Endothelial cell of umbilical vein (primary cell): Measurements from ENCODE around the gene C14orf93. TPM values are rescaled to one million over a fixed set of nuclear protein-coding genes. Genes with fewer than 3 reads are reported as not detected.

Experiments
- BruUV-seq: library from RNA; stranded (reverse); fragments of 400-500 nt; replicated peaks from 2 replicates; lab custom pipeline; 2021; lab: Mats Ljungman, UMichigan
- CTCF ChIA-PET: fragments of 300-600, 350-600 bp; sonication (Branson Sonifier 250); formaldehyde crosslinking; loops from one replicate; lab custom pipeline; 2021; ENCODE audit warnings: antibody characterized with exemption, inconsistent platforms; lab: Charles Lee
- POLR2A ChIA-PET: fragments of 300-600, 350-600 bp; sonication (Branson Sonifier 250); formaldehyde crosslinking; loops from one replicate; lab custom pipeline; 2021; ENCODE audit warnings: antibody characterized with exemption, inconsistent platforms; lab: Charles Lee
- DNase-seq: peaks from one replicate; pipeline ENCODE4 v3.0.0-alpha.2; 2011; ENCODE audit warnings: low read depth, low spot score
- FAIRE-seq: peaks from 2 replicates; lab custom pipeline; 2011; peaks lifted over from hg19 to GRCh38; lab: Jason Lieb, UNC
- H2AFZ ChIP-seq: 2 replicates; pipeline ENCODE4 v1.6.0; 2012; ENCODE audit warnings: low read depth, low read length, control low read depth, inconsistent platforms
- H3K27ac ChIP-seq: 2 replicates; pipeline ENCODE4 v1.5.1; 2011; ENCODE audit warnings: low read depth, mild to moderate bottlenecking, control low read depth, low read length, moderate library complexity; ENCODE audit not compliant: insufficient read depth
- H3K27me3 ChIP-seq, 2 experiments: 2 replicates each; pipeline versions ENCODE4 v1.6.0 to v1.6.1; 2011; ENCODE audit warnings: low read length in 2 of 2, mixed read lengths in 1 of 2; ENCODE audit not compliant: control insufficient read depth in 2 of 2, insufficient read depth in 2 of 2
- H3K36me3 ChIP-seq, 2 experiments: 2 replicates in 1 of 2; 3 replicates in 1 of 2; pipeline ENCODE4 v1.5.1; 2011; ENCODE audit warnings: low read length in 2 of 2, mild to moderate bottlenecking in 1 of 2, moderate library complexity in 1 of 2; ENCODE audit not compliant: control insufficient read depth in 2 of 2, insufficient read depth in 2 of 2; ENCODE audit errors: extremely low read depth in 1 of 2
- H3K4me1 ChIP-seq: 3 replicates; pipeline ENCODE4 v1.5.1; 2011; ENCODE audit warnings: mild to moderate bottlenecking, low read length; ENCODE audit not compliant: control insufficient read depth, insufficient read depth; ENCODE audit errors: extremely low read depth
- H3K4me2 ChIP-seq: 2 replicates; pipeline ENCODE4 v1.6.1; 2011; ENCODE audit warnings: low read length, control low read depth, mixed read lengths; ENCODE audit not compliant: insufficient read depth
- H3K4me3 ChIP-seq, 3 experiments: fragments of 200-600 bp in 1 of 3; sonication (generic), shearing (Covaris generic) in 1 of 3; replicated peaks in 1 of 3; 2 replicates each; pipeline ENCODE4 v1.5.1; 2011 to 2016; ENCODE audit warnings: control low read depth in 3 of 3, low read length in 3 of 3, mild to moderate bottlenecking in 2 of 3, inconsistent platforms in 1 of 3, low read depth in 1 of 3, moderate library complexity in 1 of 3; ENCODE audit not compliant: insufficient read depth in 1 of 3
- H3K79me2 ChIP-seq: 2 replicates; pipeline ENCODE4 v1.6.0; 2012; ENCODE audit warnings: low read length, inconsistent platforms; ENCODE audit not compliant: control insufficient read depth, insufficient read depth
- H3K9ac ChIP-seq: replicated peaks from 2 replicates; pipeline ENCODE3; 2011; ENCODE audit warnings: low read length, control low read depth; ENCODE audit not compliant: insufficient read depth; ENCODE audit errors: extremely low read depth
- H3K9me1 ChIP-seq: replicated peaks from 3 replicates; pipeline ENCODE4 v1.6.0; 2011; ENCODE audit warnings: mild to moderate bottlenecking, low read length; ENCODE audit not compliant: control insufficient read depth, insufficient read depth; ENCODE audit errors: extremely low read depth
- H3K9me3 ChIP-seq: replicated peaks from 2 replicates; pipeline ENCODE4 v1.5.1; 2012; ENCODE audit warnings: low read length, inconsistent platforms; ENCODE audit not compliant: control insufficient read depth, insufficient read depth
- H4K20me1 ChIP-seq: replicated peaks from 2 replicates; pipeline ENCODE3; 2011; ENCODE audit warnings: mild to moderate bottlenecking, low read length; ENCODE audit not compliant: control insufficient read depth, insufficient read depth; ENCODE audit errors: extremely low read depth
- EZH2 ChIP-seq: IDR thresholded peaks from 2 replicates; pipeline ENCODE4 v1.6.1; 2012; ENCODE audit warnings: borderline replicate concordance, low read depth, mild to moderate bottlenecking, moderate library complexity, low read length, inconsistent platforms; ENCODE audit not compliant: severe bottlenecking
- FOS ChIP-seq: IDR thresholded peaks from 2 replicates; pipeline ENCODE4 v1.6.1; 2011; ENCODE audit warnings: mild to moderate bottlenecking, low read length, moderate library complexity, borderline replicate concordance; ENCODE audit not compliant: insufficient read depth
- GATA2 ChIP-seq: IDR thresholded peaks from 2 replicates; pipeline ENCODE4 v1.7.0; 2011; ENCODE audit warnings: low read depth, mild to moderate bottlenecking, moderate library complexity, mixed read lengths, low read length; ENCODE audit not compliant: insufficient read length, insufficient read depth
- JUN ChIP-seq: IDR thresholded peaks from 2 replicates; pipeline ENCODE4 v1.6.1; 2011; ENCODE audit warnings: borderline replicate concordance, low read depth; ENCODE audit not compliant: insufficient read length, insufficient read depth
- MYC ChIP-seq: IDR thresholded peaks from one replicate; pipeline ENCODE4 v1.6.1; 2011; ENCODE audit warnings: mild to moderate bottlenecking, low read depth, low read length
- POLR2A ChIP-seq: IDR thresholded peaks from 2 replicates; pipeline ENCODE4 v1.6.1; 2012; ENCODE audit warnings: low read depth, mild to moderate bottlenecking, control low read depth, low read length
- POLR2AphosphoS5 ChIP-seq: IDR thresholded peaks from 2 replicates; pipeline ENCODE4 v1.6.1; 2012; ENCODE audit warnings: low read depth, mild to moderate bottlenecking, control low read depth, low read length, moderate library complexity; ENCODE audit not compliant: insufficient read depth
- dilution Hi-C: fragments of 300-500 bp; cut with MboI; formaldehyde crosslinking; loops from one replicate; pipeline ENCODE4 v1.15.0; 2019; ENCODE audit warnings: low sequenced_read_pairs; ENCODE audit not compliant: extremely low pct_ligation_motif_present
- intact Hi-C: fragments of 100-400 bp; cut with micrococcal nuclease; formaldehyde crosslinking; loops from one replicate; pipeline ENCODE4 v1.10.0; 2022
- polyA plus RNA-seq, 4 experiments: library from polyadenylated mRNA; depleted of rRNA in 3 of 4; stranded (reverse) in 3 of 4; unstranded in 1 of 4; fragments of >200 nt; gene quantifications; 2 replicates each; pipeline versions ENCODE4 v1.2.1 to v1.2.3, GENCODE V29; 2011 to 2012; ENCODE audit warnings: missing spikeins in 1 of 4
- total RNA-seq: library from RNA; stranded (reverse); gene quantifications from 2 replicates; pipeline ENCODE4 v1.2.3, GENCODE V29; 2021
- TF ChIP-seq, protein P1 (sequence below): IDR thresholded peaks from 2 replicates; pipeline ENCODE4 v1.6.1; 2011; ENCODE audit not compliant: insufficient read depth, insufficient read length
- TF ChIP-seq, protein P2 (sequence below), 2 donors: IDR thresholded peaks; 1 replicate in 1 of 2; 2 replicates in 1 of 2; pipeline ENCODE4 v1.5.1; 2011; ENCODE audit warnings: low read length in 2 of 2, mild to moderate bottlenecking in 2 of 2, moderate library complexity in 2 of 2, control low read depth in 1 of 2, inconsistent platforms in 1 of 2, low read depth in 1 of 2; ENCODE audit not compliant: insufficient read depth in 1 of 2; ENCODE audit errors: extremely low read depth in 1 of 2

C14orf93 gene
- total and polyA plus RNA-seq, 2 donors (not counting 3 experiments of a cell fraction or from before 2014, with no cell fraction given) = 7.1 to 9.2 TPM

DNA sequence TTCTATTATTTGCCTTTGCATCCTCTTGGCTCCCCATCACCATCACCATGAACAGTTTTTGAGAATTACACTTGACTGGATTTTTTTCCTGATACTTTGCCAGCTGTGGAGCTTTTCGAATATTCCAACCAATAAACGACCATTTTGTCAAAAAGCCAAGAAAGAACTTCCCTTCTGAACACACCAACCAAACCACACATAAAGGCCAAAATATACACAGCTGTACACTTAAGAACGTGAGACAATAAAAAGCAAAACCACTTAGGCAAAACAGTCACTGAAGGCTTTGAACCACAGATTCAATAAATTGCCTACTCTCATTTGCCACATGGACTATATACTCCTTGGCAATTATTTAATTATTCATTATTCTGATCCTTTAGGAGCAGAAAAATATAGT is 1.1 kb downstream of the C14orf93 start:
- DNase-seq (no peak), FAIRE-seq (no peak)
- dilution Hi-C loops (no loop called here), intact Hi-C loops (no loop called here)
- Histone ChIP-seq H4K20me1 (no peaks in the 10 kb centered on the region), H3K9me3 (no peaks in the 10 kb centered on the region), H3K9ac (no peak overlapping the region), H3K9me1 (no peaks in the 10 kb centered on the region), H3K36me3 (no peaks in the 10 kb centered on the region), H3K27me3 (no peaks in the 10 kb centered on the region), H3K4me2 (peak overlapping the region; percentile 79), H3K27ac (no peak overlapping the region), H3K79me2 (no peaks in the 10 kb centered on the region), H3K4me3 (no peak overlapping the region), H2AFZ (peak overlapping the region; percentile 11), H3K4me1 (peaks cover 29% of the 10 kb centered on the region)
- ChIA-PET CTCF (interaction anchor here (1.2 to 4.1 kb wide), 4 partner anchors 13 to 60 kb away, joined by 4 to 69 read pairs (median 14); partner anchors contain the start of gene CDH24), POLR2A (no interaction called here)
- TF ChIP-seq GATA2 = no peak
- BruUV-seq = no TSS peak

DNA sequence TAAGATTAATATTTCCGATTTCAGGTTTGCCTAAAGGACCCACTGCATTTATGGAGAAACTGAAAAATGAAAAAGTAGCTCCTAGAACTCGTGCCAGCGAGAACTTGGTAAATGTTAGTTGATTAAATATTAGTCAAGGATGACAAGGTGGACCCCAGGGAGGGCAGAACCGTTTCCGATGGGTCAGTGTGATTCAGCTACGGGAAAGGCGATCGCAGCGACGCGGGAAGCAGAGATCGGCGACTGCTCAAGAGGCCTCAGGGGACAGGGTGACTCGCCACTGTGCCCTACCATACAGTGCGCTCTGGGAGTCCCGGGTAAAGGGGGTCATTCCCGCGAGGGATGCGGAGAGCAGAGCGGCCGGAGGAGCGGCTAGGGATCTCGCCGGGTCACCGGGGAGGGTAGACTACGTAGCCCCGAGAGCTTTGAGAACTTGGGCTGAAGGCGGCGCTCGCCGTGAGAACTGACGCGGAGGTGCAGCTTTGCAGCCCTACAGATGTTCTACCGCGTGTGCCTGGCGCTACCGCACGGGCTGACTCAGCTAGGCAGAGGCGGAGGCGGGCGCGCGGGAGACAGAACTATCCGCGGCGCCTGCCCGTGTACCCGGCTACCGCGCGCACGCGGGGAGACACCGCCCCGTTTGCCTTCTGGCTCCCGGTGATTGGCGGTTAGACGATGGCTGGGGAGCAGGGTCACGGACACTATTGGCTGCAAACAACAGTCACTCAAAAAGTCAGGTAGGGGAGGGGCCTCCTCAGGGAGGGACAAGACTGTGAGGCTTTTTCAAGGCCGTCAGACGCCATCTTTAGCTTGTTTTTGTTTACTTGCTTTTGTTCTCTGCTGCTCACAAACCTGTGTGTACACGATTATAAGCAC is 3.2 kb downstream of the C14orf93 start:
- TF ChIP-seq POLR2AphosphoS5 (peak; percentile 95), MYC (peak; percentile 39), JUN (no peak), GATA2 (no peak), POLR2A (peak; percentile 97), FOS (peak; percentile 13), EZH2 (no peak)
- TF ChIP-seq, protein P1, sequence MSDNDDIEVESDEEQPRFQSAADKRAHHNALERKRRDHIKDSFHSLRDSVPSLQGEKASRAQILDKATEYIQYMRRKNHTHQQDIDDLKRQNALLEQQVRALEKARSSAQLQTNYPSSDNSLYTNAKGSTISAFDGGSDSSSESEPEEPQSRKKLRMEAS = no peak
- TF ChIP-seq, protein P2, sequence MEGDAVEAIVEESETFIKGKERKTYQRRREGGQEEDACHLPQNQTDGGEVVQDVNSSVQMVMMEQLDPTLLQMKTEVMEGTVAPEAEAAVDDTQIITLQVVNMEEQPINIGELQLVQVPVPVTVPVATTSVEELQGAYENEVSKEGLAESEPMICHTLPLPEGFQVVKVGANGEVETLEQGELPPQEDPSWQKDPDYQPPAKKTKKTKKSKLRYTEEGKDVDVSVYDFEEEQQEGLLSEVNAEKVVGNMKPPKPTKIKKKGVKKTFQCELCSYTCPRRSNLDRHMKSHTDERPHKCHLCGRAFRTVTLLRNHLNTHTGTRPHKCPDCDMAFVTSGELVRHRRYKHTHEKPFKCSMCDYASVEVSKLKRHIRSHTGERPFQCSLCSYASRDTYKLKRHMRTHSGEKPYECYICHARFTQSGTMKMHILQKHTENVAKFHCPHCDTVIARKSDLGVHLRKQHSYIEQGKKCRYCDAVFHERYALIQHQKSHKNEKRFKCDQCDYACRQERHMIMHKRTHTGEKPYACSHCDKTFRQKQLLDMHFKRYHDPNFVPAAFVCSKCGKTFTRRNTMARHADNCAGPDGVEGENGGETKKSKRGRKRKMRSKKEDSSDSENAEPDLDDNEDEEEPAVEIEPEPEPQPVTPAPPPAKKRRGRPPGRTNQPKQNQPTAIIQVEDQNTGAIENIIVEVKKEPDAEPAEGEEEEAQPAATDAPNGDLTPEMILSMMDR (IDR thresholded peaks at IDR 0.05; ENCODE audit: extremely low read depth in 1 of 2, insufficient read depth in 1 of 2, low read depth in 1 of 2, low read length in 2 of 2) = peak; percentile 7 to 34
- Histone ChIP-seq H3K27ac (peak overlapping the region; percentile 89), H2AFZ (peak overlapping the region; percentile 90), H4K20me1 (no peaks in the 10 kb centered on the region), H3K9ac (peak overlapping the region; percentile 93), H3K4me3 (peak overlapping the region; percentile 38 to 78 (median 56)), H3K9me3 (no peaks in the 10 kb centered on the region), H3K4me2 (peak overlapping the region; percentile 93), H3K36me3 (no peaks in the 10 kb centered on the region), H3K4me1 (peaks cover 29% of the 10 kb centered on the region), H3K9me1 (no peaks in the 10 kb centered on the region), H3K27me3 (no peaks in the 10 kb centered on the region), H3K79me2 (no peaks in the 10 kb centered on the region)
- CTCF ChIA-PET = interaction anchor here (0.5 to 4.1 kb wide), 26 partner anchors 9 to 436 kb away, joined by 3 to 69 read pairs (median 5); partner anchors contain the start of genes ACIN1, AJUBA, C14orf119 and CDH24
- POLR2A ChIA-PET = interaction anchor here (0.7 to 1.5 kb wide), 6 partner anchors 17 to 55 kb away, joined by 3 to 7 read pairs (median 4); partner anchors contain the start of gene CDH24
- TSS peak; percentile 42 for BruUV-seq
- FAIRE-seq (peak; percentile 95), DNase-seq (peak; percentile 99)
- dilution Hi-C loops (no loop called here), intact Hi-C loops (loop anchor here (1.0 to 2.0 kb wide), 4 partner anchors 24 to 77 kb away; partner anchors contain the start of genes AJUBA, PRMT5 and PSMB5)
